GM23248 (cell line): ENCODE measurements around the gene PABPC5.

Source experiments
- EZH2 ChIP-seq: fragments of 200-600 bp; sonication (generic); IDR thresholded peaks from 2 replicates; pipeline ENCODE4 v1.6.1; 2018; ENCODE audit warnings: antibody characterized with exemption, mild to moderate bottlenecking; ENCODE audit not compliant: insufficient read depth, poor library complexity, severe bottlenecking
- EZH2phosphoT487 ChIP-seq: fragments of 200-600 bp; sonication (generic); IDR thresholded peaks from 2 replicates; pipeline ENCODE4 v1.6.1; 2018; ENCODE audit warnings: antibody characterized with exemption, moderate library complexity, mild to moderate bottlenecking, low read depth; ENCODE audit not compliant: insufficient read depth

DNA sequence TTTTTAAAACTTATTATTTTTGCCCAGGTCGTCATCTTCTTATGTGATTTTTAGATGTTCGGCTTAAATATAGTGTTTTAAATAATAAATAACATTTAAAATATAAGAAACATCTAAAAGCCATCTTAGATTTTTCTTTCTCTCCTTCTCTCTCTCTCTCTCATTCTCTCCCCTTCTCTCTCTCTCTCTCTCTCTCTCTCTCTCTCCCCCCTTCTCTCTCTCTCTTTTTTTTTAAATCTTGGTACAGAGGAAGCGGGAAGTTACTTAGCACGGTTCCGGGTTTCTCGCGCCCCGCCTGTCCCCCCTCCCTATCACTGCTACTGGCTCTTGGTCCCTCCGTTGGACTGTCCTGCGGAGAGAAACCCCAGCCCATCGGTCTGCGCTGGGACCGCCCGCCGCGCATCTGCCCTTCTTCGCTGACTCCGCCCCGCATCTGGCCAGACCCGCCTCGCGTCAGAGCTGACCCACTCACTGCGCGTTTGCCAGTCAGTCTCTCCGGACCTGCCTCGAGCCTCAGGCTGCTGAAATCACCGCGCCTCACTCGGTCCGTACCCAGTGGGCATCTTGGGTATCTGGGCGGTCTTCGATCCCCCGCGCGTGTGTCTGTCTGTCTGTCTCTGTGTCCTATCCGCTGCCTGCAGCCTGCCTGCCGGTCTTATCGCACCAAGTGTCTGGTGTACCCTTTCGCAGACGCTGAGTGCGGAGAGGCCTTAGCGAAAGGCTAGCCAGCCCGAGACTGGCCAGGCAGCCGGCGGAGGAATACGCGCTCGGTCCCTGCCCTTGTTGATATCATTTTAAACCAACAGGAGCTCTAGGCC lies at the start of gene PABPC5:
- TF ChIP-seq EZH2 (no peak), EZH2phosphoT487 (no peak)
